ENCODE results near the gene ALB.

The ALB gene

GRCh38 chr4:73416423-73417087 is 12.5 kb downstream of the ALB start:
- H3K27ac ChIP-seq: no peak overlapping the region
- TF ChIP-seq ZFX (IDR thresholded peaks at IDR 0.05; ENCODE audit: borderline replicate concordance): no peak

- no peak overlapping the region for H3K27ac ChIP-seq
- no peak for TF ChIP-seq ZFX (IDR thresholded peaks at IDR 0.05; ENCODE audit: borderline replicate concordance)
- TF ChIP-seq, protein P1, sequence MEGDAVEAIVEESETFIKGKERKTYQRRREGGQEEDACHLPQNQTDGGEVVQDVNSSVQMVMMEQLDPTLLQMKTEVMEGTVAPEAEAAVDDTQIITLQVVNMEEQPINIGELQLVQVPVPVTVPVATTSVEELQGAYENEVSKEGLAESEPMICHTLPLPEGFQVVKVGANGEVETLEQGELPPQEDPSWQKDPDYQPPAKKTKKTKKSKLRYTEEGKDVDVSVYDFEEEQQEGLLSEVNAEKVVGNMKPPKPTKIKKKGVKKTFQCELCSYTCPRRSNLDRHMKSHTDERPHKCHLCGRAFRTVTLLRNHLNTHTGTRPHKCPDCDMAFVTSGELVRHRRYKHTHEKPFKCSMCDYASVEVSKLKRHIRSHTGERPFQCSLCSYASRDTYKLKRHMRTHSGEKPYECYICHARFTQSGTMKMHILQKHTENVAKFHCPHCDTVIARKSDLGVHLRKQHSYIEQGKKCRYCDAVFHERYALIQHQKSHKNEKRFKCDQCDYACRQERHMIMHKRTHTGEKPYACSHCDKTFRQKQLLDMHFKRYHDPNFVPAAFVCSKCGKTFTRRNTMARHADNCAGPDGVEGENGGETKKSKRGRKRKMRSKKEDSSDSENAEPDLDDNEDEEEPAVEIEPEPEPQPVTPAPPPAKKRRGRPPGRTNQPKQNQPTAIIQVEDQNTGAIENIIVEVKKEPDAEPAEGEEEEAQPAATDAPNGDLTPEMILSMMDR (IDR thresholded peaks at IDR 0.05): no peak
These were observed 13.3 kb downstream of the ALB start for GRCh38 chr4:73417342-73417741.

DNA sequence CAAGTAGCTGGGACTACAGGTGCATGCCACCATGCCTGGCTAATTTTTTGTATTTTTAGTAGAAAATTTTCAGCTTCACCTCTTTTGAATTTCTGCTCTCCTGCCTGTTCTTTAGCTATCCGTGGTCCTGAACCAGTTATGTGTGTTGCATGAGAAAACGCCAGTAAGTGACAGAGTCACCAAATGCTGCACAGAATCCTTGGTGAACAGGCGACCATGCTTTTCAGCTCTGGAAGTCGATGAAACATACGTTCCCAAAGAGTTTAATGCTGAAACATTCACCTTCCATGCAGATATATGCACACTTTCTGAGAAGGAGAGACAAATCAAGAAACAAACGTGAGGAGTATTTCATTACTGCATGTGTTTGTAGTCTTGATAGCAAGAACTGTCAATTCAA is 13.9 kb downstream of the ALB start:
- no peak overlapping the region for H3K27ac ChIP-seq
- TF ChIP-seq ZFX (IDR thresholded peaks at IDR 0.05; ENCODE audit: borderline replicate concordance): no peak
- TF ChIP-seq, protein P1 (IDR thresholded peaks at IDR 0.05): no peak

DNA sequence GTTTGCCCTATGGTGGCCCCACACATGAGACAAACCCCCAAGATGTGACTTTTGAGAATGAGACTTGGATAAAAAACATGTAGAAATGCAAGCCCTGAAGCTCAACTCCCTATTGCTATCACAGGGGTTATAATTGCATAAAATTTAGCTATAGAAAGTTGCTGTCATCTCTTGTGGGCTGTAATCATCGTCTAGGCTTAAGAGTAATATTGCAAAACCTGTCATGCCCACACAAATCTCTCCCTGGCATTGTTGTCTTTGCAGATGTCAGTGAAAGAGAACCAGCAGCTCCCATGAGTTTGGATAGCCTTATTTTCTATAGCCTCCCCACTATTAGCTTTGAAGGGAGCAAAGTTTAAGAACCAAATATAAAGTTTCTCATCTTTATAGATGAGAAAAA is 14.6 kb downstream of the ALB start:
- TF ChIP-seq ZFX (IDR thresholded peaks at IDR 0.05; ENCODE audit: borderline replicate concordance): no peak
- TF ChIP-seq, protein P1 (IDR thresholded peaks at IDR 0.05): no peak
- H3K27ac ChIP-seq: no peak overlapping the region

DNA sequence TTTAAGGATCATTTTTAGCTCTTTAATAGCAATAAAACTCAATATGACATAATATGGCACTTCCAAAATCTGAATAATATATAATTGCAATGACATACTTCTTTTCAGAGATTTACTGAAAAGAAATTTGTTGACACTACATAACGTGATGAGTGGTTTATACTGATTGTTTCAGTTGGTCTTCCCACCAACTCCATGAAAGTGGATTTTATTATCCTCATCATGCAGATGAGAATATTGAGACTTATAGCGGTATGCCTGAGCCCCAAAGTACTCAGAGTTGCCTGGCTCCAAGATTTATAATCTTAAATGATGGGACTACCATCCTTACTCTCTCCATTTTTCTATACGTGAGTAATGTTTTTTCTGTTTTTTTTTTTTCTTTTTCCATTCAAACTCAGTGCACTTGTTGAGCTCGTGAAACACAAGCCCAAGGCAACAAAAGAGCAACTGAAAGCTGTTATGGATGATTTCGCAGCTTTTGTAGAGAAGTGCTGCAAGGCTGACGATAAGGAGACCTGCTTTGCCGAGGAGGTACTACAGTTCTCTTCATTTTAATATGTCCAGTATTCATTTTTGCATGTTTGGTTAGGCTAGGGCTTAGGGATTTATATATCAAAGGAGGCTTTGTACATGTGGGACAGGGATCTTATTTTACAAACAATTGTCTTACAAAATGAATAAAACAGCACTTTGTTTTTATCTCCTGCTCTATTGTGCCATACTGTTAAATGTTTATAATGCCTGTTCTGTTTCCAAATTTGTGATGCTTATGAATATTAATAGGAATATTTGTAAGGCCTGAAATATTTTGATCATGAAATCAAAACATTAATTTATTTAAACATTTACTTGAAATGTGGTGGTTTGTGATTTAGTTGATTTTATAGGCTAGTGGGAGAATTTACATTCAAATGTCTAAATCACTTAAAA is 15.3 kb downstream of the ALB start:
- H3K27ac ChIP-seq: no peak overlapping the region
- TF ChIP-seq ZFX (IDR thresholded peaks at IDR 0.05; ENCODE audit: borderline replicate concordance): no peak
- TF ChIP-seq, protein P1 (IDR thresholded peaks at IDR 0.05): no peak

DNA sequence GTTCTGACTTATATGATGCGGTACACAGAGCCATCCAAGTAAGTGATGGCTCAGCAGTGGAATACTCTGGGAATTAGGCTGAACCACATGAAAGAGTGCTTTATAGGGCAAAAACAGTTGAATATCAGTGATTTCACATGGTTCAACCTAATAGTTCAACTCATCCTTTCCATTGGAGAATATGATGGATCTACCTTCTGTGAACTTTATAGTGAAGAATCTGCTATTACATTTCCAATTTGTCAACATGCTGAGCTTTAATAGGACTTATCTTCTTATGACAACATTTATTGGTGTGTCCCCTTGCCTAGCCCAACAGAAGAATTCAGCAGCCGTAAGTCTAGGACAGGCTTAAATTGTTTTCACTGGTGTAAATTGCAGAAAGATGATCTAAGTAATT is 16.5 kb downstream of the ALB start:
- no peak overlapping the region for H3K27ac ChIP-seq
- no peak for TF ChIP-seq ZFX (IDR thresholded peaks at IDR 0.05; ENCODE audit: borderline replicate concordance)
- TF ChIP-seq, protein P1 (IDR thresholded peaks at IDR 0.05): no peak

- TF ChIP-seq, protein P1 (IDR thresholded peaks at IDR 0.05): no peak
- no peak for TF ChIP-seq ZFX (IDR thresholded peaks at IDR 0.05; ENCODE audit: borderline replicate concordance)
- H3K27ac ChIP-seq: no peak overlapping the region; the same call in 1 of the 2 replicates
These were observed 17.8 kb downstream of the ALB start for GRCh38 chr4:73421708-73422457.
